Mucosa of stomach (tissue), 1 donor: ENCODE measurements around the gene DSCAML1.

Source experiments
- H3K27me3 ChIP-seq: one replicate; pipeline ENCODE4 v1.7.0; 2013; ENCODE audit warnings: mild to moderate bottlenecking, low read length; ENCODE audit not compliant: control insufficient read depth, insufficient read depth
- H3K36me3 ChIP-seq: one replicate; pipeline ENCODE4 v1.7.0; 2013; ENCODE audit warnings: low read length; ENCODE audit not compliant: control insufficient read depth, insufficient read depth
- H3K4me1 ChIP-seq: one replicate; pipeline ENCODE4 v1.7.0; 2013; ENCODE audit warnings: mild to moderate bottlenecking, low read length; ENCODE audit not compliant: control insufficient read depth, insufficient read depth
- H3K4me3 ChIP-seq: one replicate; pipeline ENCODE4 v1.7.0; 2013; ENCODE audit warnings: low read length
- H3K9ac ChIP-seq: one replicate; pipeline ENCODE4 v1.7.0; 2013; ENCODE audit warnings: mild to moderate bottlenecking, low read length, moderate library complexity
- H3K9me3 ChIP-seq: one replicate; pipeline ENCODE4 v1.7.0; 2013; ENCODE audit warnings: mild to moderate bottlenecking, low read length, moderate library complexity; ENCODE audit not compliant: control insufficient read depth
- donor health status: Pancreatic carcinoma.

DSCAML1 gene

GRCh38 chr11:117644403-117645155, 152.4 kb downstream of the DSCAML1 start:
- Histone ChIP-seq H3K4me3 (no peak overlapping the region), H3K9ac (no peak overlapping the region), H3K36me3 (no peaks in the 10 kb centered on the region), H3K9me3 (no peaks in the 10 kb centered on the region), H3K27me3 (no peaks in the 10 kb centered on the region), H3K4me1 (no peaks in the 10 kb centered on the region)

- no peak overlapping the region for H3K9ac ChIP-seq
- H3K4me1 ChIP-seq, result no peaks in the 10 kb centered on the region
- no peak overlapping the region for H3K4me3 ChIP-seq
- H3K36me3 ChIP-seq, result no peaks in the 10 kb centered on the region
- no peaks in the 10 kb centered on the region for H3K9me3 ChIP-seq
- no peaks in the 10 kb centered on the region for H3K27me3 ChIP-seq
Measured at GRCh38 chr11:117643606-117644300, 153.3 kb downstream of the DSCAML1 start.

- Histone ChIP-seq H3K4me1 (no peaks in the 10 kb centered on the region), H3K36me3 (no peaks in the 10 kb centered on the region), H3K27me3 (no peaks in the 10 kb centered on the region), H3K4me3 (no peak overlapping the region), H3K9ac (no peak overlapping the region), H3K9me3 (no peaks in the 10 kb centered on the region)
Measured at GRCh38 chr11:117642835-117643234, 154.2 kb downstream of the DSCAML1 start.

- Histone ChIP-seq H3K27me3 (no peaks in the 10 kb centered on the region), H3K9ac (no peak overlapping the region), H3K4me1 (no peaks in the 10 kb centered on the region), H3K36me3 (no peaks in the 10 kb centered on the region), H3K9me3 (no peaks in the 10 kb centered on the region), H3K4me3 (no peak overlapping the region)
Measured at GRCh38 chr11:117642396-117642795, 154.6 kb downstream of the DSCAML1 start.

GRCh38 chr11:117641008-117641915, 155.8 kb downstream of the DSCAML1 start:
- H3K9ac ChIP-seq, result no peak overlapping the region
- H3K36me3 ChIP-seq, result no peaks in the 10 kb centered on the region

GRCh38 chr11:117640041-117640440, 157.0 kb downstream of the DSCAML1 start:
- Histone ChIP-seq H3K4me1 (no peaks in the 10 kb centered on the region), H3K36me3 (no peaks in the 10 kb centered on the region), H3K9me3 (no peaks in the 10 kb centered on the region), H3K4me3 (no peak overlapping the region), H3K27me3 (no peaks in the 10 kb centered on the region), H3K9ac (no peak overlapping the region)

More at GRCh38 chr11:117641008-117641915, 155.8 kb downstream of the DSCAML1 start:
- Histone ChIP-seq H3K4me1 (no peaks in the 10 kb centered on the region), H3K9me3 (no peaks in the 10 kb centered on the region), H3K4me3 (no peak overlapping the region), H3K27me3 (no peaks in the 10 kb centered on the region)

GRCh38 chr11:117639601-117640000, 157.4 kb downstream of the DSCAML1 start:
- no peaks in the 10 kb centered on the region for H3K36me3 ChIP-seq
- H3K27me3 ChIP-seq, result no peaks in the 10 kb centered on the region
- no peaks in the 10 kb centered on the region for H3K4me1 ChIP-seq
- no peak overlapping the region for H3K9ac ChIP-seq
- no peak overlapping the region for H3K4me3 ChIP-seq
- H3K9me3 ChIP-seq, result no peaks in the 10 kb centered on the region

- Histone ChIP-seq H3K36me3 (no peaks in the 10 kb centered on the region), H3K4me1 (no peaks in the 10 kb centered on the region), H3K9ac (no peak overlapping the region), H3K4me3 (no peak overlapping the region), H3K27me3 (no peaks in the 10 kb centered on the region), H3K9me3 (no peaks in the 10 kb centered on the region)
Measured at GRCh38 chr11:117638911-117639543, 158.0 kb downstream of the DSCAML1 start.

- Histone ChIP-seq H3K4me1 (no peaks in the 10 kb centered on the region), H3K4me3 (no peak overlapping the region), H3K27me3 (no peaks in the 10 kb centered on the region), H3K9ac (no peak overlapping the region), H3K9me3 (no peaks in the 10 kb centered on the region), H3K36me3 (no peaks in the 10 kb centered on the region)
Measured at GRCh38 chr11:117634756-117635603, 162.0 kb downstream of the DSCAML1 start.

GRCh38 chr11:117633976-117634755, 162.8 kb downstream of the DSCAML1 start:
- Histone ChIP-seq H3K9ac (no peak overlapping the region), H3K4me3 (no peak overlapping the region), H3K27me3 (no peaks in the 10 kb centered on the region), H3K9me3 (no peaks in the 10 kb centered on the region), H3K4me1 (no peaks in the 10 kb centered on the region), H3K36me3 (no peaks in the 10 kb centered on the region)
